Raji (cell line): Measurements from ENCODE around the gene NT5DC3.

ENCODE experiments used
- POLR2A ChIP-seq: IDR thresholded peaks from 2 replicates; pipeline ENCODE4 v1.6.1; 2011; ENCODE audit warnings: low read depth, low read length, control low read depth; ENCODE audit not compliant: insufficient read depth

The NT5DC3 gene

GRCh38 chr12:103827911-103828391 is 13.1 kb downstream of the NT5DC3 start:
- TF ChIP-seq POLR2A = no peak

- TF ChIP-seq POLR2A = no peak
Measured at GRCh38 chr12:103824845-103825244, 16.2 kb downstream of the NT5DC3 start.

GRCh38 chr12:103824290-103824689 is 16.7 kb downstream of the NT5DC3 start:
- TF ChIP-seq POLR2A = no peak

- TF ChIP-seq POLR2A = no peak
Measured at GRCh38 chr12:103823871-103824270, 17.2 kb downstream of the NT5DC3 start.

- no peak for TF ChIP-seq POLR2A
Measured at GRCh38 chr12:103821773-103822172, 19.3 kb downstream of the NT5DC3 start.

DNA sequence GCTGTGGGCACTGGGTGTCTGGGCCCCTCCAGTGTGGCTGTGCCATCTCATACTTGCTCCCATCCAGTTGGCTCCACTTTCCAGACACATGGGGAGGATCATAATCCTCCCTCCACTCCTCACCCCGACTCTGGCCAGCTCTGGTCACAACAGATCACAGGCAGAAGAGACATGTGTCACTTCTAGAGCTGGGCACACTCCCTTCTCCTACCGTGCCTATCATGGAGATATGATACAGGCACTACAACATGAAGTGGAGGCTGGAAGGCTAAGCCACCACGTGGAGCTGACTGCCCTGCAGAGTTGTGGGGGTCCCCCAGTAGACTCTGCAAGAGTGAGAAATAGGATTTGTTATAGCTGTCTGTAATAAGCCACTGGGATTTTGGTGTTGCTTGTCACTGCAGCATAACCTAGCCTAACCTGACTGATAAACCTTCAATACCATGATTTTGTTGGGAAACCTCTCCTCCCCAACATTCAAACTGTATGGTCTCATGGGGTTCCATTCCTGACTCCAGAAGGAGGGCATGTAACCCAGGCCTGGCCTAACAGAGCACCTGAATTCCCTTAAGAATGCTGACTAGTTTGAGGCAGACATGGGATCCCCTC is 20.0 kb downstream of the NT5DC3 start:
- no peak for TF ChIP-seq POLR2A

DNA sequence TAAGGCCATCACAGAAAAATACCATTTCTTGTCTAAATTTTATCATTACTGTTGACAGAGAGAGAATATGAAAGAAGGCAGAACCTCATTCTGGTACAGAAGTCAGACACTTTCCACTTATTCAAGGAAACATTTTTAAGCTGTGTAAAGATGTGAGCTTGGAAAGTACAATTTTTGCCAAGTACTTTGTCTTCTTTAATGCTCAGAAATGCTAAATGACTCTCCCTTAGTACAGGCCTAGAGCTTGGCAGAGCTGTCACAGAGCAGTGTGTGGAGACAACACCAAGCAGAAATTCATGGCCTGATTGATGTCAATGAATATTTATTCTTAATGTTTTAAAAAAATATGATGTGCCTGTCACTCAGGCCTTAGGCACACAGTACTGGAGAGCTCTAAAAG is 20.7 kb downstream of the NT5DC3 start:
- no peak for TF ChIP-seq POLR2A

DNA sequence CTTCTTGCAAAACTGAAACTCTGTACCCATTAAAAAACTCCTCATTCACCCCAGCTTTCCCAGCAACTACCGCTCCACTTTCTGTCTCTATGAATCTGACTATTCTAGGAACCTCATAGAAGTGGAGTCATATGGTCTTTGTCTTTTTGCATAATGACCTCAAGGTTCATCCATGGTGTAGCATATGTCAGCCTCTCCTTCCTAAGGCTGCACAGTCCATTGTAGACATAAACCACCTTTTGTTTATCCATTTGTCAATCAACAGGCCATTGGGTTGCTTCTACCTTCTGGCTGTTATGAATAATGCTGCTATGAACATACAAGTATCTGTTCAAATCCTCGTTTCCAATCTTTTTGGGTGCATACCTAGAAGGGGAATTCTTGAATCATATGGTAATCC is 21.1 kb downstream of the NT5DC3 start:
- TF ChIP-seq POLR2A = no peak

DNA sequence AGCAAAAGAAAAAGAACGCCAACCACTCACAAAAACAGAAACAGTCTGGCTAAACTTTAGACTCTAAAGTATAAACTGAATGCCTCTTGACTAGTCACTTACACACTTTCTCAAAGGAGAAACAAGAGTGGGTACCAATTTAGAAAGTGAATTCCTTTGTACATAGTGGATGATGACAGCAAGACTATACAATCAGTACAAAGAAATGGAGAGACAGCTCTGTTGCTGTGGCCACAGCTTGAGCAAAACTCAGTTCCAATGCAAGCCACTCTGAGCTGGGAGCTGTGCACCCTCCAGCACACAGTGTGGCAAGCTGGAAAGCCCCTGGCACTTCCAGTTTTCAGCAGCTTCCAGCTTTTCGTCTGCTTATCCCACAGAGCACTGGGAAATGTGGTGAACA is 21.7 kb downstream of the NT5DC3 start:
- no peak for TF ChIP-seq POLR2A

GRCh38 chr12:103817791-103818190 is 23.2 kb downstream of the NT5DC3 start:
- no peak for TF ChIP-seq POLR2A

- no peak for TF ChIP-seq POLR2A
Measured at GRCh38 chr12:103816663-103817062, 24.4 kb downstream of the NT5DC3 start.

- no peak for TF ChIP-seq POLR2A
Measured at GRCh38 chr12:103814436-103814835, 26.6 kb downstream of the NT5DC3 start.

- TF ChIP-seq POLR2A = no peak
Measured at GRCh38 chr12:103813949-103814348, 27.1 kb downstream of the NT5DC3 start.

DNA sequence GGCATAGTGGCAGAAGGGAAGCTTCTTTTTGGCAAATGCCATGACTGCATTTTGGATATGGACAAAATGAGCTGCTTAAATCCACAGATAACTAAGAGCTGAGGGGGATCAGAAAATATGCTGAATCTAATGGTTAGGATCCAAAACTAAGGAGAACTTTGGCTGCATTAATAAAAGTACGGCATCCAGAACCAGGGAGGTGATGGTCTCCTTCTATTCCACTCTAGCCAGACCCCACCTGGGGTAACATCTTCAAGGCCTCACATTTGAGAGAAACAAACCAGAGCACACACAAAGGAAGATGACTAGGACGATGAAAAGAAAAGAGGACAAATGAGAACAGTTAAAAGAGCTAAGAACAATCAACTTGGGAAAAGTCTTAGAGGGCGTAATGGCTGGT is 27.6 kb downstream of the NT5DC3 start:
- TF ChIP-seq POLR2A = no peak

DNA sequence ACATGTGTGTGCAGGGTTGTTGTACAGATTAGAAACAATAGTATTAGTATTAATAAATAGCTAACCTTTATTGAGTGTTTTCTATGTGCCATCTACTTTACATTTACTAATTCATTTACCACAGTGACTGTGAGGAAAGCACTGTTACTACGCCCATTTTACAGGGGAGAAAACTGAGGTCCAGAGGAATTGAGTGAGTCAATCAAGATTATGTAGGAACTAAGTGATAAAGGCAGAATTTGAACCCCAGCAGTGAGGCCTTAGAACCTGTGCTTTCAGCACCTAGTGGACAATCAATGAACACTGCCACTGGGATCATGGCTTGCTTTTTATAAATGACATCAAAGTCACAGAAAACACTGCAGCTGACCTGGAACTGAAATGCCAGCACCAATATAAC is 28.2 kb downstream of the NT5DC3 start:
- no peak for TF ChIP-seq POLR2A

DNA sequence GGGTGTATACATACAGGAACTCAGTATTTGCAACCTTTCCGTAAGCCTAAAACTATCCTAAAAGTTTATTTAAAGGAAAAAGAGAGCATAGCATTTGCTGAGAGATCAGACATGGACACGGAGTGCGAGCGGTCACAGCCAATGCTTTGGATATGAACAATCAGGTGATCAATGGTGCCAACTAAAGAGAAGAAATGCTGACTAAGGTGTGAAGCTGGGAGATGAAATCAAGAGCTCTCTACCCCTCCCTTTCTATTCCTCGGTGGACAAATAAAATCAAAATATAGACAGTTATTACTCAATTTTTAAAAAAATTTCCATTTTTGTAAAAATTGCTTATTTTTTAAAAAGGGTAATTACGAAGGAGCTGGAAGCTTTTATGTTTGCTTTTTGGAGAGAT is 29.2 kb downstream of the NT5DC3 start:
- TF ChIP-seq POLR2A = no peak

GRCh38 chr12:103810111-103810510 is 30.9 kb downstream of the NT5DC3 start:
- TF ChIP-seq POLR2A = no peak
